Esophagus squamous epithelium (tissue), 5 donors: ENCODE results near the gene MCRS1. TPM values are rescaled to one million over a fixed set of nuclear protein-coding genes. Genes with fewer than 3 reads are reported as not detected.
A peak's percentile ranks its signal among the peaks of the same experiment; 100 is the strongest.

ENCODE experiments used
- DNase-seq: peaks from one replicate; lab custom pipeline; 2025; lab: John Stamatoyannopoulos, UW
- H3K27ac ChIP-seq, 4 donors: fragments of 200-600 bp; sonication (generic); one replicate each; pipeline ENCODE4 v1.5.1; 2016 to 2019; ENCODE audit warnings: mild to moderate bottlenecking in 1 of 4
- H3K27me3 ChIP-seq, 4 donors: fragments of 200-600 bp; sonication (generic); 1 replicate in 3 of 4; 2 replicates in 1 of 4; pipeline versions ENCODE4 v1.5.1 to v1.6.0; 2017 to 2021; ENCODE audit warnings: antibody characterized with exemption in 1 of 4
- H3K36me3 ChIP-seq, 3 donors: fragments of 200-600 bp; sonication (generic); one replicate each; pipeline ENCODE4 v1.5.1; 2016 to 2019
- H3K4me1 ChIP-seq, 3 donors: fragments of 200-600 bp; sonication (generic); one replicate each; pipeline ENCODE4 v1.5.1; 2017 to 2019
- H3K4me3 ChIP-seq, 4 donors: fragments of 200-600 bp; sonication (generic); 1 replicate in 3 of 4; 2 replicates in 1 of 4; pipeline ENCODE4 v1.5.1; 2016 to 2019; ENCODE audit warnings: mild to moderate bottlenecking in 2 of 4, moderate library complexity in 1 of 4
- H3K9me3 ChIP-seq, 3 donors: fragments of 200-600 bp; sonication (generic); one replicate each; pipeline ENCODE4 v1.5.1; 2016 to 2019
- CTCF ChIP-seq, 6 experiments: fragments of 450-650 bp in 4 of 6; fragments of 200-600 bp in 2 of 6; sonication (generic) in 2 of 6; IDR thresholded peaks; one replicate each; pipeline ENCODE4 v1.5.1; 2016 to 2019; ENCODE audit warnings: antibody characterized with exemption in 6 of 6, mild to moderate bottlenecking in 4 of 6, moderate library complexity in 4 of 6
- POLR2A ChIP-seq, 4 donors: fragments of 450-650 bp; IDR thresholded peaks; one replicate each; pipeline ENCODE4 v1.6.1; 2017; ENCODE audit warnings: antibody characterized with exemption in 4 of 4, mild to moderate bottlenecking in 4 of 4, moderate library complexity in 3 of 4
- WGBS, 2 donors: methylation state at CpG; one replicate each; pipeline ENCODE4 v1.1.5; 2018; 5-methylcytosine and 5-hydroxymethylcytosine counted together
- intact Hi-C: fragments of 100-400 bp; cut with DNase I; formaldehyde crosslinking; loops from one replicate; pipeline ENCODE4 v1.15.0; 2022
- total RNA-seq, 4 donors: library from RNA; depleted of rRNA; stranded (reverse); fragments of >200 nt; gene quantifications; one replicate each; pipeline ENCODE4 v1.1.0, GENCODE V29; 2016
- donor health status: DM: yes; HTN: yes; CAD: no.

MCRS1 gene
- total RNA-seq, 4 donors from 2014 or later: 38.8 to 54.2 (median 45.0) TPM

GRCh38 chr12:49540229-49541139, 27.5 kb downstream of the MCRS1 start:
- intact Hi-C loops: no loop called here
- Histone ChIP-seq H3K9me3 (no peaks in the 10 kb centered on the region), H3K4me3 (no peak overlapping the region), H3K27me3 (peaks cover 5 to 87% (median 11%) of the 10 kb centered on the region in 4 donors), H3K4me1 (peaks cover 14 to 36% (median 24%) of the 10 kb centered on the region in 3 donors), H3K36me3 (no peaks in the 10 kb centered on the region), H3K27ac (no peak overlapping the region)
- WGBS, 2 donors: 75 to 83% methylated on average over 10 to 19 of the region's 21 CpGs
- TF ChIP-seq POLR2A (IDR thresholded peaks at IDR 0.05) (no peak), CTCF (IDR thresholded peaks at IDR 0.05) (no peak)
- no peak for DNase-seq

- Histone ChIP-seq H3K4me3 (peak overlapping the region in 3 of 4 donors; percentile 56 to 75 (median 59)), H3K4me1 (peaks cover 14 to 36% (median 24%) of the 10 kb centered on the region in 3 donors), H3K36me3 (no peaks in the 10 kb centered on the region), H3K9me3 (no peaks in the 10 kb centered on the region), H3K27me3 (peaks cover 5 to 83% (median 11%) of the 10 kb centered on the region in 4 donors), H3K27ac (no peak overlapping the region)
- 20 to 29% methylated on average over 8 to 21 of the region's 47 CpGs for WGBS, 2 donors
- intact Hi-C loops: no loop called here
- no peak for DNase-seq
- no peak for TF ChIP-seq POLR2A (IDR thresholded peaks at IDR 0.05)
- TF ChIP-seq CTCF (IDR thresholded peaks at IDR 0.05): no peak
These were observed 28.3 kb downstream of the MCRS1 start for GRCh38 chr12:49539406-49540228.

GRCh38 chr12:49538510-49539403, 29.2 kb downstream of the MCRS1 start, which contains the start of gene KCNH3:
Gene KCNH3, plus strand, starts transcription at chr12:49539030. Its CDS starts 387 bp downstream, at chr12:49539417.
- intact Hi-C loops: no loop called here
- TF ChIP-seq CTCF (IDR thresholded peaks at IDR 0.05) (no peak), POLR2A (IDR thresholded peaks at IDR 0.05) (no peak)
- Histone ChIP-seq H3K36me3 (no peaks in the 10 kb centered on the region), H3K9me3 (no peaks in the 10 kb centered on the region), H3K4me3 (peak within 1 kb of the TSS; percentile 33 to 75 (median 58)), H3K27ac (no peak within 1 kb of the TSS), H3K4me1 (peaks cover 14 to 36% (median 24%) of the 10 kb centered on the region in 3 donors), H3K27me3 (peaks cover 5 to 75% (median 11%) of the 10 kb centered on the region in 4 donors)
- DNase-seq: peak; percentile 28
- 0% methylated on average over 10 of the region's 107 CpGs; no CpG with 5 or more reads in 1 of the 2 donors for WGBS, 2 donors

GRCh38 chr12:49537752-49538509, 30.0 kb downstream of the MCRS1 start:
- no peaks in the 10 kb centered on the region for H3K36me3 ChIP-seq
- no peak overlapping the region for H3K27ac ChIP-seq
- intact Hi-C loops: no loop called here
- peak overlapping the region; percentile 33 to 75 (median 58) for H3K4me3 ChIP-seq
- TF ChIP-seq CTCF (IDR thresholded peaks at IDR 0.05) (no peak), POLR2A (IDR thresholded peaks at IDR 0.05) (no peak)
- WGBS, 2 donors: 0% methylated on average over 4 of the region's 61 CpGs; no CpG with 5 or more reads in 1 of the 2 donors
- H3K4me1 ChIP-seq: peaks cover 14 to 36% (median 24%) of the 10 kb centered on the region in 3 donors
- H3K9me3 ChIP-seq: no peaks in the 10 kb centered on the region
- no peak for DNase-seq
- peaks cover 5 to 67% (median 11%) of the 10 kb centered on the region in 4 donors for H3K27me3 ChIP-seq
